ENCODE data around the gene BICRAL. TPM values are rescaled to one million over a fixed set of nuclear protein-coding genes. Genes with fewer than 3 reads are reported as not detected.

Gene BICRAL
- total and polyA plus RNA-seq, 2 experiments from 2014 or later, result 3.9 to 7.2 TPM

- H3K9me3 ChIP-seq (ENCODE audit: low read depth), result no peaks in the 10 kb centered on the region
- no peak for DNase-seq (ENCODE audit: low read depth in 1 of 2, low spot score in 1 of 2)
- no peaks in the 10 kb centered on the region for H3K36me3 ChIP-seq
- no peak overlapping the region for H3K4me3 ChIP-seq
- H3K4me1 ChIP-seq (ENCODE audit: low read depth), result no peaks in the 10 kb centered on the region
- TF ChIP-seq, protein P1, sequence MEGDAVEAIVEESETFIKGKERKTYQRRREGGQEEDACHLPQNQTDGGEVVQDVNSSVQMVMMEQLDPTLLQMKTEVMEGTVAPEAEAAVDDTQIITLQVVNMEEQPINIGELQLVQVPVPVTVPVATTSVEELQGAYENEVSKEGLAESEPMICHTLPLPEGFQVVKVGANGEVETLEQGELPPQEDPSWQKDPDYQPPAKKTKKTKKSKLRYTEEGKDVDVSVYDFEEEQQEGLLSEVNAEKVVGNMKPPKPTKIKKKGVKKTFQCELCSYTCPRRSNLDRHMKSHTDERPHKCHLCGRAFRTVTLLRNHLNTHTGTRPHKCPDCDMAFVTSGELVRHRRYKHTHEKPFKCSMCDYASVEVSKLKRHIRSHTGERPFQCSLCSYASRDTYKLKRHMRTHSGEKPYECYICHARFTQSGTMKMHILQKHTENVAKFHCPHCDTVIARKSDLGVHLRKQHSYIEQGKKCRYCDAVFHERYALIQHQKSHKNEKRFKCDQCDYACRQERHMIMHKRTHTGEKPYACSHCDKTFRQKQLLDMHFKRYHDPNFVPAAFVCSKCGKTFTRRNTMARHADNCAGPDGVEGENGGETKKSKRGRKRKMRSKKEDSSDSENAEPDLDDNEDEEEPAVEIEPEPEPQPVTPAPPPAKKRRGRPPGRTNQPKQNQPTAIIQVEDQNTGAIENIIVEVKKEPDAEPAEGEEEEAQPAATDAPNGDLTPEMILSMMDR (IDR thresholded peaks at IDR 0.05; ENCODE audit: low read depth, low read length), result no peak
- no peak overlapping the region for H3K27ac ChIP-seq
- no peaks in the 10 kb centered on the region for H3K27me3 ChIP-seq
Measured at GRCh38 chr6:42761287-42762067, 20.4 kb upstream of the BICRAL start.

- no peaks in the 10 kb centered on the region for H3K36me3 ChIP-seq
- no peaks in the 10 kb centered on the region for H3K9me3 ChIP-seq (ENCODE audit: low read depth)
- H3K27me3 ChIP-seq, result no peaks in the 10 kb centered on the region
- no peaks in the 10 kb centered on the region for H3K4me1 ChIP-seq (ENCODE audit: low read depth)
- TF ChIP-seq, protein P1 (IDR thresholded peaks at IDR 0.05; ENCODE audit: low read depth, low read length), result no peak
- H3K4me3 ChIP-seq, result no peak overlapping the region
- H3K27ac ChIP-seq, result no peak overlapping the region
- no peak for DNase-seq (ENCODE audit: low read depth in 1 of 2, low spot score in 1 of 2)
Measured at GRCh38 chr6:42762426-42762859, 19.4 kb upstream of the BICRAL start.

GRCh38 chr6:42762950-42763349 lies 18.9 kb upstream of the BICRAL start:
- H3K27ac ChIP-seq, result no peak overlapping the region
- H3K4me3 ChIP-seq, result no peak overlapping the region
- DNase-seq (ENCODE audit: low read depth in 1 of 2, low spot score in 1 of 2), result no peak
- no peaks in the 10 kb centered on the region for H3K4me1 ChIP-seq (ENCODE audit: low read depth)
- TF ChIP-seq, protein P1 (IDR thresholded peaks at IDR 0.05; ENCODE audit: low read depth, low read length), result no peak
- no peaks in the 10 kb centered on the region for H3K27me3 ChIP-seq
- no peaks in the 10 kb centered on the region for H3K9me3 ChIP-seq (ENCODE audit: low read depth)
- no peaks in the 10 kb centered on the region for H3K36me3 ChIP-seq

DNA sequence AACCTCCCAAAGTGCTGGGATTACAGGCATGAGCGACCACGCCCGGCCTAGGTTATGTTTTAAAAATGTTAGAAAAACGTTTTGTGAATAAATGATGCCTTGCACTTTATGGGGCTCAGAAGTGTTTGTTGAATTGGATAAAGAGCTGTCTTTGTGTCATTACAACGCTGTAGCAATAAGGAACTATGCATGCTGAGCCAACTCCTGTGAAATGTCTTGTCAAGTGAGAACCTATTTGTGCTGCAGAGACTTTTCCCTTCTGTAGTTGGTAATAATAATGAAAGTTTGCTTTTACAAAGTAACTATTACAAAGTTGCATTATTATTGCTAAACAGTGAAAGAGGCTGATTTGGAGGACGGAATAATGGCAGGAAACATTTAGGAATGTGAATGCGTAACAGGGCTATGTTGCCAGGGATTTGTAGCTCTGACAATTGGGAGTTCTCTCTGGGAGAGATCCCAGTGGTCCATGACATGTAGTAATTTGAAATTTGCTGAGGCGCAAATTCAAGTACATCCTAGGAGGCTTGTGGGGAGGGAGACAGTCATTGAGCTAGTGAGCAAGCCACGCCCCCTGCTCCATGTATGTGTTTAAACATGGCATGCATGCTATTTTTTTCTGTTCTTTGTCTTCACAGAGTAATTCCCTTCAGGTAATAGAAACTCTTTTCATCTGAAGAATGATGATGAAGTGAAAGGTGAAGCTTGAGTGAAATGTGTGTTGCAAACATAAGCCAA lies 16.8 kb upstream of the BICRAL start:
- Histone ChIP-seq H3K4me3 (no peak overlapping the region), H3K36me3 (no peaks in the 10 kb centered on the region), H3K27ac (no peak overlapping the region), H3K4me1 (ENCODE audit: low read depth) (no peaks in the 10 kb centered on the region), H3K9me3 (ENCODE audit: low read depth) (no peaks in the 10 kb centered on the region), H3K27me3 (no peaks in the 10 kb centered on the region)
- TF ChIP-seq, protein P1 (IDR thresholded peaks at IDR 0.05; ENCODE audit: low read depth, low read length), result no peak
- DNase-seq (ENCODE audit: low read depth in 1 of 2, low spot score in 1 of 2), result no peak

- Histone ChIP-seq H3K27ac (no peak overlapping the region), H3K4me1 (ENCODE audit: low read depth) (peaks cover under 1% of the 10 kb centered on the region), H3K36me3 (no peaks in the 10 kb centered on the region), H3K4me3 (no peak overlapping the region), H3K27me3 (no peaks in the 10 kb centered on the region), H3K9me3 (ENCODE audit: low read depth) (no peaks in the 10 kb centered on the region)
- TF ChIP-seq, protein P1 (IDR thresholded peaks at IDR 0.05; ENCODE audit: low read depth, low read length), result no peak
- no peak for DNase-seq (ENCODE audit: low read depth in 1 of 2, low spot score in 1 of 2)
Measured at GRCh38 chr6:42766163-42766670, 15.6 kb upstream of the BICRAL start.
